ES-I3 (cell line): ENCODE measurements around the gene ZDHHC14.

Source experiments
- H3K36me3 ChIP-seq: 2 replicates; pipeline ENCODE4 v1.6.1; 2013; ENCODE audit warnings: mild to moderate bottlenecking, low read length, control low read depth, moderate library complexity; ENCODE audit not compliant: insufficient read depth
- H3K4me1 ChIP-seq: 2 replicates; pipeline ENCODE4 v1.6.1; 2013; ENCODE audit warnings: mild to moderate bottlenecking, control low read depth, low read length; ENCODE audit not compliant: insufficient read depth
- H3K9ac ChIP-seq: 2 replicates; pipeline ENCODE4 v1.6.1; 2013; ENCODE audit warnings: low read depth, mild to moderate bottlenecking, low read length, moderate library complexity
- H3K9me3 ChIP-seq: 2 replicates; pipeline ENCODE4 v1.6.1; 2013; ENCODE audit warnings: mild to moderate bottlenecking, low read length, moderate library complexity; ENCODE audit not compliant: control insufficient read depth, insufficient read depth

ZDHHC14 gene

DNA sequence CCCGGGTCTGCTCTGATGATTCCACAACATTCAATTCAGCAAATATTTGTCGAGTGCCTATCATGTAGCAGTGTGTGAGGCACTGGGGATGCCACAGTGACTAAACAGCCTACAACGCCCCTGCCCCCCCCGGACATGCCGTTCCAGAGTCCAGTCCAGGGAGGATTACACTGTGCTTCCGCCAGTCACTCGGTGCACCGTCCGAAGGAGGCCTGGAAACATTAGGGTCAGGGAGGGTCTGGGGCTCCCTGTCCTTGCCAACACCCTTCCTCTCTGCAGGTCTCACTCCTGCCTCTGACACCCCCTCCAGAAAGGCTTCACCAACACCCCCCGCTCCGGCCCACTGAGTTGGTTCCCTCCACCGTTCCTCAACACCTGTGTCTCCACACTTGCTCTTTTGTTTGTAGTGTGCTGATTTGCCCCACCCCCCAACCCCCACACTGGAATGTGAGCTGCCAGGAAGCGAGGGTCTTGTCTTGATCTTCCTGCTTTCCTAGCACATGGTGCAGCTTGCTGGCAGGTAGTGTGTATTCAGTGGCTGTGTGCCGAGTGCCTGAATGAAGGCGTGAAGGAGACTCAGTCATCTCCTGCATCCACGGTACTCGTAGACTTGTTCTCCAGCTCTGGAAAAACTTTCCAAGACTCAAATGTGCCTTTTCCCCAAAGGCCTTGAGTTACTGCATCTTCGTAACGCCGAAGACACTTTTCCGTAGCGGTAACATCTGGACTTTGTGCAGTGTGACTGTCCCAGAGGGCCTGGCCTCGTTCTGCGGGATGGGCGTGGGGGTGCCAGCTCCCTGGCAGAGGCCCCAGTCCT lies 150.4 kb downstream of the ZDHHC14 start:
- Histone ChIP-seq H3K9ac (no peak overlapping the region), H3K36me3 (no peaks in the 10 kb centered on the region), H3K9me3 (no peaks in the 10 kb centered on the region), H3K4me1 (peaks cover 40% of the 10 kb centered on the region)

DNA sequence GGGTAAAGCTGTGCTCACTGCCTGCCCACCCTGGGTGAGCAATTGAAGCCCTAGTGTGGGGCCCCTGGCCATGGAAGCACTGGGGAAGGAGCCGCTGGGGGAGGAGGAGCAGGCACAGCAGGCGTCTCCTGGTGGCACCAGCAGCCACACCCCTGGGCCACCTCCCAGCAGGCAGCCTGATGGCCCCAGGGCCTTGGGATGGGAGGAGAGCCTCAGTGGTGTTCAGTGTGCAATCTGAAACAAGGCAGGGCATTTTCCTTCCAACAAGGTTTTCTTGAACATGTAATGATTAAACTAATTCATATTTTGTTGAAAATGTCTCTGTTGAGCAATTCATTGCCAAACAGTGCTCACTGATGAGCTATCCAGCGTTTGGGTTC lies 151.0 kb downstream of the ZDHHC14 start:
- Histone ChIP-seq H3K36me3 (no peaks in the 10 kb centered on the region), H3K9me3 (no peaks in the 10 kb centered on the region), H3K9ac (no peak overlapping the region), H3K4me1 (peaks cover 40% of the 10 kb centered on the region)

DNA sequence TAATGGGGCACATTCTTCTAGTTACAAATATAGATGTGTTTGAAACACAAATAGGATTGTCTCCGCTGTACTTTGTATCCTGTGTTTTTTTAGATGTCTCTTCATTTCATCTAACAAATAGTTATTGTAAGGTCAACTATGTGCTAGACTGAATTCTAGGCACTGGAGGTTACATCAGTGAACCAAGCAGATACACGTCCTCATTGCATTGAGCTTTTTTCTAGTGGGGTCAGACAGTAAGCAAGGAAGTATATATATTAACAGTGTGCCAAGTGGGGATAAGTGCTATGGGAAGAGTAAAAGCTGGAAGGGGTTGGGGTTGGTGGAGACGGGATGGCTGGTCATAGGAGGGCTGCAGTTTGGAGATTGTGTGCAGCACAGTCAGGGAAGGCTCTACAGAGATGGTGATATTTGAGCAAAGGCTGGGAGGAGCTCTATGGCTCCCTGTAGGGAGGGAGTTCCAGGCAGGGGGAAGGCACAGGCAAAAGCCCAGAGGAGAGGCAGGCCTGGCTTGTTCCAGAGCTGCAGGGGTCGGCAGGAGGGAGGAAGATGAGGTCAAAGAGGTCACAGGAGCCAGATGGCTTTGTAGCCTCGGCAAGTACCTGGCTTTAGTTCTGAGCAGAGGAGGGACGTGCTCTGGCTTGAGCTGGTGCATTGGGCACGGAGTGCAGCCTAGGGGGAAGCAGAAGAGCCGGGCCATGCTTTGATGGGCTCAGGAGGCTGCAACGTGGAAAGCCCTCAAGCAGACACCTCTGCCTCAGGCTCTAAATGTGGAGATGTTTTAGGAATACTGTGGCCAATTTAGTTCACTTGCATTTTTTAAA lies 152.3 kb downstream of the ZDHHC14 start:
- no peak overlapping the region for H3K9ac ChIP-seq
- no peaks in the 10 kb centered on the region for H3K36me3 ChIP-seq
- H3K9me3 ChIP-seq, result no peaks in the 10 kb centered on the region
- peaks cover 40% of the 10 kb centered on the region for H3K4me1 ChIP-seq

DNA sequence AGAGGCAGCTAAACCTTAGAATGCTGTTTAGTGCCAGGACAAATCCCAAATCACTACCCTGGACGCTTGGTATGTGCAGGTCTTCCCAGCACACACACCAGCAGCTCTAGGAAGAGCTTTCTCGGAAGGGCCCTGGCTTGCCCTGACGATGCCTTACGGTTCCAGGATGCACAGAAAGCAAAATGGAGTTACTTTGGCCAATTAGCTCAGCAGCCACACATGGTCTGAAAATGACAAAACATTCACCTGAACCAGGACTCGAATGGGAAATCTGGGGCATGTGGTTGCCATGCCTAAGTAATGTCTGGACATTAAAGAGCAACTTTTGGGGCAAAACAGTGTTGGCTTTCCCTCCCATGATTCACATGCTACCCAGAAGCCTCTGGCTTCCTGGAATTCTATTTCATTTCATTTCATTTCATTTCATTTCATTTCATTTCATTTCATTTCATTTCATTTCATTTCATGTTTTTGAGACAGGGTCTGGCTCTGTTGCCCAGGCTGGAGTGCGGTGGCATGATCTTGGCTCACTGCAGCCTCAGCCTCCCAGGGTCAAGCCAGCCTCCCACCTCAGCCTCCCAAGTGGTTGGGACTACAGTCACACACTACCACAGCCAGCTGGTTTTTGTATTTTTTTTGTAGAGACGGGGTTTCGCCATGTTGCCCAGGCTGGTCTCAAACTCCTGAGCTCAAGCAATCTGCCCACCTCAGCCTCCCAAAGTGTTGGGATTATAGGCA lies 153.3 kb downstream of the ZDHHC14 start:
- Histone ChIP-seq H3K9ac (no peak overlapping the region), H3K36me3 (no peaks in the 10 kb centered on the region), H3K4me1 (peaks cover 40% of the 10 kb centered on the region), H3K9me3 (no peaks in the 10 kb centered on the region)

DNA sequence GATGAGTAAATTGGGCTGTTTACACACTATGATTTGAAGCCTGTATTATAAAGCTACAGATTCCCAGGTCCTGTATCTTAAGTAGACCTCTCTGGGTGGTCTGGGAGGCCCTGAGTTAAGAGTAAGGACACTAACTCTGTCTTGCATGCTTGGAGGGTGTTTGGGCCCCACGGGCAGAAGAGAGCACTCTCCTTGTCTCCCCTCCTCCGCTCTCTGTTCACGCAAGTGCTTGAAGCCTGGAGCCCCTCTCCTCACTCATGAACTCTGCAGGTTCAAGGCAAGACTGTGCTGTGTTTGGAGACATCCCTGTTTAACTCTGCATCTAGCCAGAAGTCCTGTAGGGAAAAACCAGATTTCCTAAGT lies 154.0 kb downstream of the ZDHHC14 start:
- peaks cover 40% of the 10 kb centered on the region for H3K4me1 ChIP-seq
- no peaks in the 10 kb centered on the region for H3K9me3 ChIP-seq
- H3K36me3 ChIP-seq, result no peaks in the 10 kb centered on the region
- H3K9ac ChIP-seq, result no peak overlapping the region; the same call in 1 of the 2 replicates

DNA sequence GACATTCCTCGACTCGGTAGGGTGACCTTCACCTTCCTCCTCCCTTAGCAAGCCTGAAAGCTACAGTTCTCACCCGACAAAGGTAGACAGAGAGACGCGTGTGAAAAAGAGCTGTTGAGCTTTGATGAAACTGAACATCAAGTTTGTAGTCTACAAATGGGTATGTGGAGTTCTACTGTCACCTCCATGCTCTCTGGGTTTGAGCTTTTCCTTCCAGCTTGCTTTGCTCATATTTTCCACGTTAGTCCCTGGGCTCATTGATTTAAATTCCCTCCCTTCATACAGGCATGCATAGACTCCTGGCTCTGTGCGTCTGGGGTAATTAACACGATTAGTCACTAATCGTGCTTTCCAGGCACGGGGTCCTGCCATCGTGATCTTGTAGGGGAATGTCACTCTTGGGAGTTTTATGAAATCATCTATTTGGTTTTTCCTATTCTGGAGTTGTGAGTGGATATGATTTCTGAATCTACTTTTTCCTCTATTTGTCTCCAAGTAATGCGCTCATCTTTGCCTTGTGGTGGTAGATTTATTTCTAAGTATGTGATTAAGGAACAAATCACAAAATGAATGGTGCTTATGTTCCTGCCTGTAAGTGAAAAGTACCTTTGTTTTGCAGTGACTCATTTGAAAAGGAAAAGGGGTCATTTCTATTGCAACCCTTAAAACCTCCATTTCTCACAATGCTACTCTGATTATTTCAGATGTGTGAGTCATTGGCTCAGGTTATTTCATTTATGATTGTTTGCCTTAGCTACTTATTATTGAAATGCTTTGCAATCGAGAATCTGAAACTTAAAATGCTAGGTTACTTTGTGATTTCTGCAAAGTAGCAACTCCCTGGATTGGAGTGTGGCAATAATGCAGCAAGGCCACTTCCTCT lies 154.6 kb downstream of the ZDHHC14 start:
- peaks cover 34% of the 10 kb centered on the region for H3K4me1 ChIP-seq
- peak overlapping the region; percentile 16 for H3K9ac ChIP-seq
- H3K9me3 ChIP-seq, result no peaks in the 10 kb centered on the region
- no peaks in the 10 kb centered on the region for H3K36me3 ChIP-seq

DNA sequence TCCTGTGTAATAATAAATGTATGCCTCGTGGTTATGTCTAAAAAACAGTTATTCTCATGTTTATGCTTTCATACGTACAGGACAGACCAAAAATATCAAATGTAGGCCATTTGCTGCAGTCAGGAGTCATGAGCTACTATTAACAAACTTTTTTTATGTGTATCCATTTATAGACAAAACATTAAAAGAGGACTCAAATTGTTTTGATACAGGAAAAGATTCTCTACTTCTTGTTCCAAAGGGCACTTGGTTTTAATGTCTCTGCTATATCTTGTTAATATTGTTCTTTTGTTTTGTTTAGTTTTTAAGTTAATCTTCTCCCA lies 155.2 kb downstream of the ZDHHC14 start:
- Histone ChIP-seq H3K4me1 (peaks cover 28% of the 10 kb centered on the region), H3K9ac (no peak overlapping the region), H3K9me3 (no peaks in the 10 kb centered on the region), H3K36me3 (no peaks in the 10 kb centered on the region)

DNA sequence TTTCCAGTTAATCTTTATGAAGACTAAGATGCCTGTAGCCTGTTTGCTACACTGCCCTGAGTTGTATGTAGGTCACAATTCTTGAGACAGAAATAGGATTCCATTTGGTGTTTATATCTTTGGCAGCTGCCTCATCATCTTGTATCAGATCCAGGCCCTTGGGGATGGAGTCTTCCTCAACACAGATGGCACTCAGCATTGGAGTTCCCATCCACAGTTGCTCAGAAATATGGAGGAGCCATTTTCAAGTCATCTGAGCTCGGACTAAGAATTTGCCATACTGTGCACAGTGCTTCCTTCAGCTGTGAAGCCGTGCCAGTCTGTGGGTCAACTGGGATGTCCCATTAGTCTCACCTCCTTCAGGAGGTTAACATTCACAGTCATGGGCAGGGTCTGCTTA lies 156.6 kb downstream of the ZDHHC14 start:
- peaks cover 22% of the 10 kb centered on the region for H3K4me1 ChIP-seq
- H3K36me3 ChIP-seq, result no peaks in the 10 kb centered on the region
- H3K9ac ChIP-seq, result no peak overlapping the region
- H3K9me3 ChIP-seq, result no peaks in the 10 kb centered on the region

DNA sequence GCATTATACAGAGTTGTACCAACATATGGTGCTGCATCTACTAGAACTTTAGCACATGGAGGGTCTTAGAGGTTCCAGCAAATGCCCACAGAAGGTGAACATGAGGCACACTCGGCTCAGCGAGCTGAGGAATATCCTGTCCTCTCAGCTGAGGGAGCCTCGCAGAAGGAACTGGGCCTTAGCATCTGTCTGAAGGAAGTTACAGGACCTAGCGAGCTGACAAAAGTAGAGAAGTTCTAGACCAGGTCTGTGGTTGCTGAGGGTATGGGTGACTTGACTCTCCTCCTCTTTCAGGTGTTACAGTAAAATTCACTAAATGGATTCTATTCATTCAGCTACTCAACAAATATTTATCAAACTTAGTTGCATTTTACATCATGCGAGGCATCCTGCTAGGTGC lies 157.2 kb downstream of the ZDHHC14 start:
- Histone ChIP-seq H3K9me3 (no peaks in the 10 kb centered on the region), H3K4me1 (peaks cover 21% of the 10 kb centered on the region), H3K9ac (no peak overlapping the region), H3K36me3 (no peaks in the 10 kb centered on the region)

DNA sequence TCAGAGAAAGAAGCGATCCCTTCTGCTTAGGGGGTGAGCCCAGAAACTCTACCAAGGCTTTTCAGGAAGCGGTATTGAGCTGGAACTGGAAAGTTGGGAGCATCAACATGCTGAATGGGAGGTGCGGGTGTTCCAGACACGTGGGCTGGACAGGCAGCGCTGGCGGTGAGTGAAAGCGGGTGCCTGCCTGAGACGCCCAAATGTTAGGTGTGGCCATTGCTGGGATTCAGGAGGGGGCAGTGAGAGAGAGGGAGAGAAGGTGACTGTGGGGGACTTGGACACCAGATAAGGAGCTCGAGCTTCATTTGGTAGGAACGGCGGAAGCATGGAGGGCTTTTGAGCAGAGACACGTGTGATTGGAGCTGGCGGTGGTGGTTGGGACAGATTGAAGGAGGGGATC lies 157.7 kb downstream of the ZDHHC14 start:
- no peak overlapping the region for H3K9ac ChIP-seq
- H3K4me1 ChIP-seq, result peaks cover 18% of the 10 kb centered on the region
- no peaks in the 10 kb centered on the region for H3K36me3 ChIP-seq
- H3K9me3 ChIP-seq, result no peaks in the 10 kb centered on the region

DNA sequence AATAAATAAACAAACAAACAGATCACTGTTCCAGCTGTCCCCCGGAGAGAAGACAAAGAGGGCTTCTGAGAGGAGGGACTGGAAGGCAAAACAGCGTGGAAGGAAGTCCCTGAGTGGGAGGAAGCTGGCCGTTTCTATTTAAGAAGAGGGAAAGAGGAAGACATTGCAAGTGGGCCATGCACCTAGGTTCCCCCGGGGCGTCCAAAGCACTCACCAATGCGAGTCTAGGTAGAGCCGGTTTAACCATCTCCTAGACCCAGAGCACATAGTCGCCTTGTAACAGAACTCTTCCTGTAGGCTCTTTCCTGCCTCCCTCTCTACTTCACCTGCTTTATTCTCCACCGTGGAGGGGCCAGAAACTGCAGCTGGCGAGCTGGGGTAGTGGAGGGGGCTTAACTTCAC lies 158.4 kb downstream of the ZDHHC14 start:
- Histone ChIP-seq H3K9ac (no peak overlapping the region), H3K9me3 (peaks cover under 1% of the 10 kb centered on the region; the same call in 1 of the 2 replicates), H3K4me1 (peaks cover 13% of the 10 kb centered on the region), H3K36me3 (no peaks in the 10 kb centered on the region)

DNA sequence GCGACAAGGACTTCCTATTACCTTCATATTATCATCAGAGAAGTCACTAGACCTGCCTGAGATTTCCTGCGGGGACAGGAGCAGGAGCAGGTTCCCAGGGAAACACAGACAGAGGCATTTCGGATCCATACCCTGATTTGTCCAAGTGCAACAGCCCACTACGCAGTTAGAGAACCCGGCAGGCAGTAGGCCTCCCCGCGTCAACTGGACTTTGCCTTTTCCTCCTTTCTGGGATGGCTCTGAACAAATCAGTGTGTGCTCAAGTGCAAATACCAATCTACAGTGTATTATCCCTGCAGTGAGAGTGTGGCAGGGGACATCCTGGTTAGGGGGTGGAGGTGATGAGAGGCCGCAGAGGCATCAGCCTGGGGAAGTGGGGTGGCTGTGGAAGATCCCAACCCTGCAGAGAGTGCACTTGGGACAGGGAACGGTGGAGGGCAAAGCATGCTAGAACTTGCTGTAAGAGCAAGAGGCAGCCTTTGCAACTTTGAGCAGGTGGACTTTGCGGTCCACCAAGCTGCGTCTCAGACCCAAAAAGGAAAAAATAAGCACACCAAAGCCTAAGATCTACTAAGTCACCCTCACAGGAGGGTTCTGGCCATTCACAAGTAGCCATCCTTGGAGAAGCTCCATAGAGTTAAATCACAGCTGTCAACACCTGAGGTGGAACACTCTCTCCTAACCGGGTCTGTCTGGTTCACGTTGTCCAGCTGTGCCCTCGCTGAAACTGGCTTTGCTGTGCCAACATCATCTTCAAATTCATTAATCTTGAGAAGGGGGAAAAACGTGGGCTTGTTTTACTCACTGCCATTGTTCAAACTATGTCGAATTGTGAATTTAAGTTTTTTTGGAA lies 159.1 kb downstream of the ZDHHC14 start:
- Histone ChIP-seq H3K4me1 (peaks cover 11% of the 10 kb centered on the region), H3K36me3 (no peaks in the 10 kb centered on the region), H3K9me3 (peaks cover 3% of the 10 kb centered on the region; the same call in 1 of the 2 replicates), H3K9ac (no peak overlapping the region)
